ENCODE measurements around the gene SNED1. TPM values are rescaled to one million over a fixed set of nuclear protein-coding genes. Genes with fewer than 3 reads are reported as not detected.

Gene SNED1
- total RNA-seq, 2 donors from 2014 or later, result 42.0 to 72.1 TPM

DNA sequence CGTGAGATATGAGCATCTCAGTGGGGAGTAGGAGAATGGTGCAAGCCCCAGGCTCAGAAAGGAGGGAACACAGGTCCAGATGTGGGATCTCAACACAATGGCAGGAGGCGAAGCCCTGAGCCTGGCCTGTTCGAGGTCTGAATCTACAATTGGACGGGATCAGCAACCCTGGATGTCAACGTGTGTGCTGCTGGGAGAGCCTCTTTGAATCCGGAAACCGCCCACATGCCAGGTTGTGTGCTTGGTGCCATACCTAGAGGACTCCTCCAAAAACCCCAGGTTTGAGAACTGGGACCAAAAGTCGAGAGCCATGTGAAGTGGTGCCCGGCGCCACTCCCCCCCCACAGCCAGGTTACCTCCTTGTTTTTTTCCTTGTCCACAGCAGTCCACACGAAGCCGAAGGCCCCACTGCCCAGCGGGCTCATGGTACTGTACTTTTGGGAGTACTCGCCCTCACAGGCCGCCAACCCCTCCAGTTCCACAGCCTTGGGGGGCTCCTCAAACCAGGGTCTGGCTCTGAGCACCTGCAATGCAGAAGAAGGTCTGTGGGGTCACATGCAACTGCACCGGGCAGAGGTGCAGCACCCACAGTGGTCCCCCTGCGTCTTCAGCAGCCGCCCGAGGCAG, 124.1 kb downstream of the SNED1 start:
- peaks cover 7% of the 10 kb centered on the region for H3K36me3 Mint-ChIP-seq (ENCODE audit: low read depth)
- peak overlapping the region; percentile 83 for H3K27ac Mint-ChIP-seq
- H3K9me3 ChIP-seq (ENCODE audit: control insufficient read depth, low read length, poor library complexity, severe bottlenecking), result no peaks in the 10 kb centered on the region
- no peaks in the 10 kb centered on the region for H3K27me3 Mint-ChIP-seq
- DNase-seq (no peak), ATAC-seq (no peak)
- H3K4me1 Mint-ChIP-seq, result peaks cover 17% of the 10 kb centered on the region
- no peak overlapping the region for H3K4me3 Mint-ChIP-seq

- H3K4me3 Mint-ChIP-seq, result peak overlapping the region; percentile 76
- H3K36me3 Mint-ChIP-seq (ENCODE audit: low read depth), result peaks cover 7% of the 10 kb centered on the region
- ATAC-seq (peak; percentile 75), DNase-seq (peak; percentile 30 to 53 (median 37))
- H3K27me3 Mint-ChIP-seq, result no peaks in the 10 kb centered on the region
- peaks cover 26% of the 10 kb centered on the region for H3K4me1 Mint-ChIP-seq
- H3K27ac Mint-ChIP-seq, result peak overlapping the region; percentile 83
- no peaks in the 10 kb centered on the region for H3K9me3 ChIP-seq (ENCODE audit: control insufficient read depth, low read length, poor library complexity, severe bottlenecking)
These were observed 125.6 kb downstream of the SNED1 start for GRCh38 chr2:241123816-241124536.

DNA sequence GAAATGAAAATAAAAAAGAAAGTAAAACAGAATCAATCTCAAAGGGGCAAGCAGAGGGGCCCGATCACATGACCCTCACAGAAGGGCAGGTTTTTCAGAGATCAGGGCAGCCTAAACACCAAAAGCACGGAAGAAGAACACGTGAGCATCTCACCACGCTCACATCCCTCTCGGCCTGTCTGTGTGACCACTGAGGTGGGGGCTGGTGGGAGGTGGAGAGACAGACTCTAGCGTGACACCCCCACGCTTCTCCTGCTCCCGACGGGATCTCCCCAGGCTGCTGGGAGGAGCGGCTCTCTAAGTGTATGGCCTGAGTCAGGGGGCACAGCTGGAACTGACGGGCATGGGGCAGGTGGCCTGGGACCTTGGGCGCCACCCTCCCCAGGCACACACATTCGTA, 127.2 kb downstream of the SNED1 start:
- H3K4me1 Mint-ChIP-seq, result peaks cover 27% of the 10 kb centered on the region
- H3K27ac Mint-ChIP-seq, result peak overlapping the region; percentile 83
- no peaks in the 10 kb centered on the region for H3K9me3 ChIP-seq (ENCODE audit: control insufficient read depth, low read length, poor library complexity, severe bottlenecking)
- no peak overlapping the region for H3K4me3 Mint-ChIP-seq
- no peak for ATAC-seq
- DNase-seq, result no peak
- H3K36me3 Mint-ChIP-seq (ENCODE audit: low read depth), result peaks cover 4% of the 10 kb centered on the region
- H3K27me3 Mint-ChIP-seq, result no peaks in the 10 kb centered on the region

- peaks cover 25% of the 10 kb centered on the region for H3K4me1 Mint-ChIP-seq
- no peak overlapping the region for H3K4me3 Mint-ChIP-seq
- no peaks in the 10 kb centered on the region for H3K36me3 Mint-ChIP-seq (ENCODE audit: low read depth)
- no peak for DNase-seq
- ATAC-seq, result no peak
- H3K9me3 ChIP-seq (ENCODE audit: control insufficient read depth, low read length, poor library complexity, severe bottlenecking), result no peaks in the 10 kb centered on the region
- H3K27ac Mint-ChIP-seq, result peak overlapping the region; percentile 83
- H3K27me3 Mint-ChIP-seq, result no peaks in the 10 kb centered on the region
These were observed 127.8 kb downstream of the SNED1 start for GRCh38 chr2:241126201-241126611.

DNA sequence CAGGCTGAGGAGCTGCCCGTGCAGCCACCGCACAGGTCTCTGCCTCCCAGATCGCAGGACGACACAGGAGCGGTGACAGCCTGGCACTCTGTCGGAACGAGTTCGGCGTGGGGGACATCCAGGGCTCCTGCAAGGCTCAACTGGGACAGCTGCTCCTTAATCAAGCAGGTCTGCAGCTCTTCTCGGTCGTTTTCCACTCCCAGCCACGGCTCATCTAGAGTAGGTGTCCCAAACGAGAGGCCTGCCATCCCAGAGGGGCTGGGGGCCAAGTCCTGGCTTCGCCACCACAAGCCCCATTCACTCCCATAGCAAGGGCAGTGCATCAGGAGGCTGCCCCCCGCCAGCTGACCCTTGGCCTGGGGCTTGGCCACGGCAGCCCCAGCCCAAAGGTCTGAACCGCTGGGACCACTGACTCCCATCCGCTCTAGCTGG, 128.4 kb downstream of the SNED1 start:
- Mint-ChIP-seq H3K27me3 (no peaks in the 10 kb centered on the region), H3K4me1 (peaks cover 25% of the 10 kb centered on the region), H3K4me3 (no peak overlapping the region), H3K27ac (peak overlapping the region; percentile 100), H3K36me3 (ENCODE audit: low read depth) (no peaks in the 10 kb centered on the region)
- no peaks in the 10 kb centered on the region for H3K9me3 ChIP-seq (ENCODE audit: control insufficient read depth, low read length, poor library complexity, severe bottlenecking)
- DNase-seq (no peak), ATAC-seq (no peak)

GRCh38 chr2:241128266-241128665, 129.8 kb downstream of the SNED1 start:
- DNase-seq (no peak), ATAC-seq (no peak)
- no peaks in the 10 kb centered on the region for H3K9me3 ChIP-seq (ENCODE audit: control insufficient read depth, low read length, poor library complexity, severe bottlenecking)
- peak overlapping the region; percentile 100 for H3K27ac Mint-ChIP-seq
- peaks cover 25% of the 10 kb centered on the region for H3K4me1 Mint-ChIP-seq
- H3K27me3 Mint-ChIP-seq, result no peaks in the 10 kb centered on the region
- H3K4me3 Mint-ChIP-seq, result peak overlapping the region; percentile 76
- no peaks in the 10 kb centered on the region for H3K36me3 Mint-ChIP-seq (ENCODE audit: low read depth)

DNA sequence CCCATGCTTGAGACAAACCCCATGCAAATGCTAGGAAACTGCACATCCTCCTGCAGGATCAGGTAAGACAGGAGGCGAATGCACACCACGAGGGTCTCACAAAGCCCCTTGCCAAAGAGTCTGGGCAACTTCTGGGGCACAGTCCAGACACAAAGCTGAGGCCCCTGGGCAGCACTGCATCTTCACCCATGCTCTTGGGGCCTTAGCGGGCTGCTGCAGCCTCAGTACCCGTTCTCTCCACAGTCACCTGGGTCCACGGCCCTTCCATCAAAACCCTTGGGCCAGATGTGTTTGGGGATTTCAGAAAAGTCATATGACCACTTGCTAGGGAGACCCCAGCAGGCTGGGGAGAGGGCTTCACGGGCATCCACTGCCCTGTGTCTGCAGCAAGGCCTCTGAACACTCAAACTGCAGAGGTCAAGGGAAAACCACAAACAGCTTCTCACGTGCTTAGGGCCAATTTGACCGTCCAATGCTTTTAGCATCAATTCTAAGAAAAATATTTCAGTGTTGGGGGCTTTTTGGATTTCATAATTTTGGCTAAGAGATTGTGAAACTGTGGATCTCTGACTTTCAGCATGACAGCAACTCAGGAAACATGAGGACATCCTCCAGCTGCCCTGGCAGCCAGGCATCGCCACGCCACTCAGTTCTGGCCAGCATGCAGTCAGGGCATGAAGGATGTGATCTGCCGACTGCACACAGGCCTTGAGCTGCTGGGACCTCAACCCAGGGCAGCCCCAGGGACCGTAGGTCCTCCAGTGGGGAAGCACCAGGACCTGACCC, 130.9 kb downstream of the SNED1 start:
- DNase-seq (no peak), ATAC-seq (no peak)
- H3K9me3 ChIP-seq (ENCODE audit: control insufficient read depth, low read length, poor library complexity, severe bottlenecking), result no peaks in the 10 kb centered on the region
- H3K4me1 Mint-ChIP-seq, result peaks cover 19% of the 10 kb centered on the region
- H3K27ac Mint-ChIP-seq, result peak overlapping the region; percentile 100
- peaks cover 2% of the 10 kb centered on the region for H3K36me3 Mint-ChIP-seq (ENCODE audit: low read depth)
- H3K27me3 Mint-ChIP-seq, result no peaks in the 10 kb centered on the region
- peak overlapping the region; percentile 70 for H3K4me3 Mint-ChIP-seq

- H3K36me3 Mint-ChIP-seq (ENCODE audit: low read depth), result peaks cover 2% of the 10 kb centered on the region
- ATAC-seq (no peak), DNase-seq (no peak)
- no peaks in the 10 kb centered on the region for H3K27me3 Mint-ChIP-seq
- H3K4me3 Mint-ChIP-seq, result no peak overlapping the region
- H3K27ac Mint-ChIP-seq, result peak overlapping the region; percentile 100
- H3K9me3 ChIP-seq (ENCODE audit: control insufficient read depth, low read length, poor library complexity, severe bottlenecking), result no peaks in the 10 kb centered on the region
- H3K4me1 Mint-ChIP-seq, result peaks cover 19% of the 10 kb centered on the region
These were observed 131.9 kb downstream of the SNED1 start for GRCh38 chr2:241130316-241130715.

DNA sequence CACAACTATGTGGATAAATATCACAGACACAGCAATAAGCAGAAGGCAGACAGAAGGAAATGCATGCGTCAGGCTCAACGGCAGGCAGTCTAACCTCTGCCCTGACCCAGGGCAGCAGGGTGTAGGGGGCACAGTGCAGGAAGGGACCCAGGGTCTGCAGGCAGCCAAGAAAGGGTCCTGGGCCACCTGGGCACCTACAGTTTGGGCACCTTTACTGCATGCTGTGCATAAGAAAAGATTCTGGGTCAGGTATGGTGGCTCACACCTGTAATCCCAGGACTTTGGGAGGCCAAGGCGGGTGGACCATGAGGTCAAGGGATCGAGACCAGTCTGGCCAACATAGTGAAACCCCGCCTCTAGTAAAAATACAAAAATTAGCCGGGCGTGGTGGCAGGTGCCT, 133.1 kb downstream of the SNED1 start:
- ATAC-seq (no peak), DNase-seq (no peak)
- Mint-ChIP-seq H3K27ac (no peak overlapping the region), H3K4me3 (no peak overlapping the region), H3K4me1 (peaks cover 19% of the 10 kb centered on the region), H3K36me3 (ENCODE audit: low read depth) (peaks cover 2% of the 10 kb centered on the region), H3K27me3 (no peaks in the 10 kb centered on the region)
- no peaks in the 10 kb centered on the region for H3K9me3 ChIP-seq (ENCODE audit: control insufficient read depth, low read length, poor library complexity, severe bottlenecking)

GRCh38 chr2:241132538-241133435, 134.4 kb downstream of the SNED1 start:
- DNase-seq, result no peak
- Mint-ChIP-seq H3K27ac (no peak overlapping the region), H3K27me3 (no peaks in the 10 kb centered on the region), H3K4me1 (peaks cover 11% of the 10 kb centered on the region), H3K36me3 (ENCODE audit: low read depth) (peaks cover 2% of the 10 kb centered on the region), H3K4me3 (no peak overlapping the region)
- no peak for ATAC-seq
- H3K9me3 ChIP-seq (ENCODE audit: control insufficient read depth, low read length, poor library complexity, severe bottlenecking), result no peaks in the 10 kb centered on the region

GRCh38 chr2:241133436-241133820, 135.0 kb downstream of the SNED1 start:
- Mint-ChIP-seq H3K4me1 (peaks cover 5% of the 10 kb centered on the region), H3K27me3 (no peaks in the 10 kb centered on the region), H3K4me3 (no peak overlapping the region), H3K27ac (no peak overlapping the region), H3K36me3 (ENCODE audit: low read depth) (peaks cover 2% of the 10 kb centered on the region)
- no peaks in the 10 kb centered on the region for H3K9me3 ChIP-seq (ENCODE audit: control insufficient read depth, low read length, poor library complexity, severe bottlenecking)
- ATAC-seq (no peak), DNase-seq (no peak)

GRCh38 chr2:241134711-241135110, 136.3 kb downstream of the SNED1 start:
- no peaks in the 10 kb centered on the region for H3K9me3 ChIP-seq (ENCODE audit: control insufficient read depth, low read length, poor library complexity, severe bottlenecking)
- Mint-ChIP-seq H3K27ac (no peak overlapping the region), H3K4me3 (no peak overlapping the region), H3K4me1 (no peaks in the 10 kb centered on the region), H3K27me3 (no peaks in the 10 kb centered on the region), H3K36me3 (ENCODE audit: low read depth) (peaks cover 2% of the 10 kb centered on the region)
- DNase-seq (no peak), ATAC-seq (no peak)
